Measurements from ENCODE around the gene KCNQ2.

DNA sequence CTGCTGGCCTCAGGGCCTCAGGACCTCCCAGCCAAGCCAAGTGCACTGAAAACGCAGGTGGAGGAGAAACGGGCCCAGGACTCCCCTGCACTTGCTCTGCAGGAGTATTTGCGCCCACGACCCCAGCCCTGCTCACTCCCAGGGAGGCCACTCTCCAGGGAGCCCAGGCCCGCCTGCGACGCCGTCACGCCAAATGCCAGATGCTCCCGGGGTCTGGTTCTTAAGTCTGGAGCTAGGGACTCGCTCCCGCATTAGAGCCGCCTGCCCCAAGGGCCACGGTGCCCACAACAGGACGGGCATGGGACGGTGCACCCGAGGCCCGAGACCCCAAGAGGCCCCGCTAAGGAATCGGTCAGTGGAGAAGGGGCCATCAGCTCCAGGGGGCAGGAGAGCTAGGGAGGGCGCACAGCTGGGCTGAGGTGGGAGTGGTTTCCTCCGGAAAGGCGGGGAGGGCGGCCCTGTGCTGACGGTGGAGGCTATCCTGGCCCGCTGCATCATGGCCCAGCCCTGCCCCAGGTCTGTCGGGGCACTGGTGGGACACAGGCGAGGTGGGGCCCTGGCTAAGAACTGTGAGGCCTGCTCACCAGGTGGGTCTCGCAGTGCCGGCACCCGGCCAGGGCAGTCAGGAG is 67.2 kb downstream of the KCNQ2 start:
- TF ChIP-seq EP300 (IDR thresholded peaks at IDR 0.05; ENCODE audit: borderline replicate concordance in 1 of 2, control insufficient read depth in 1 of 2, low read depth in 2 of 2, low read length in 2 of 2) (no peak), PKNOX1 (IDR thresholded peaks at IDR 0.05) (no peak), RFX5 (IDR thresholded peaks at IDR 0.05; ENCODE audit: low read depth, low read length) (no peak), SP1 (IDR thresholded peaks at IDR 0.05; ENCODE audit: low read depth, low read length) (no peak), CEBPB (IDR thresholded peaks at IDR 0.05; ENCODE audit: borderline replicate concordance in 1 of 2, low read depth in 2 of 2, low read length in 2 of 2) (no peak), ATF3 (IDR thresholded peaks at IDR 0.05; ENCODE audit: borderline replicate concordance, extremely low read depth, low read depth, low read length) (no peak), MAX (IDR thresholded peaks at IDR 0.05; ENCODE audit: low read depth, low read length) (no peak), ZNF274 (IDR thresholded peaks at IDR 0.05; ENCODE audit: insufficient read depth, insufficient read length) (no peak), RCOR1 (conservative IDR thresholded peaks at IDR 0.05; ENCODE audit: low read depth, low read length) (no peak), SKIL (IDR thresholded peaks at IDR 0.05; ENCODE audit: low read depth, poor library complexity, severe bottlenecking) (no peak)
